HEK293 (cell line): Measurements from ENCODE around the gene KRTAP10-11.

Experiments
- CTCF ChIP-seq: fragments of 450-650 bp; formaldehyde crosslinking; IDR thresholded peaks from 2 replicates; pipeline ENCODE4 v1.5.1; 2016; ENCODE audit warnings: missing biosample characterization, missing genetic modification characterization
- GLI4 ChIP-seq: fragments of 450-650 bp; formaldehyde crosslinking; IDR thresholded peaks from 2 replicates; pipeline ENCODE4 v1.5.1; 2016; ENCODE audit warnings: missing biosample characterization, missing genetic modification characterization
- INSM2 ChIP-seq: fragments of 450-650 bp; formaldehyde crosslinking; IDR thresholded peaks from 2 replicates; pipeline ENCODE4 v1.5.1; 2016; ENCODE audit warnings: missing biosample characterization, missing genetic modification characterization
- ZBTB8A ChIP-seq: fragments of 450-650 bp; formaldehyde crosslinking; IDR thresholded peaks from 2 replicates; pipeline ENCODE4 v1.5.1; 2016; ENCODE audit warnings: missing biosample characterization, missing genetic modification characterization
- ZNF138 ChIP-seq: fragments of 450-650 bp; formaldehyde crosslinking; IDR thresholded peaks from 2 replicates; pipeline ENCODE4 v1.5.1; 2016; ENCODE audit warnings: missing biosample characterization, missing genetic modification characterization, borderline replicate concordance
- ZNF791 ChIP-seq: fragments of 450-650 bp; formaldehyde crosslinking; IDR thresholded peaks from 2 replicates; pipeline ENCODE4 v1.5.1; 2016; ENCODE audit warnings: missing biosample characterization, missing genetic modification characterization

GRCh38 chr21:44647222-44647552 is 973 bp downstream of the KRTAP10-11 start:
- TF ChIP-seq INSM2 (tag by site-specific recombination) (no peak), CTCF (no peak), GLI4 (tag by site-specific recombination) (no peak), ZBTB8A (tag by site-specific recombination) (no peak), ZNF138 (tag by site-specific recombination) (no peak), ZNF791 (tag by site-specific recombination) (no peak)
